GM12891 (cell line): ENCODE data around the gene PDRG1.

Experiments used
- DNase-seq: peaks from one replicate; pipeline ENCODE4 v3.0.0; 2011; ENCODE audit warnings: low spot score; ENCODE audit not compliant: insufficient read length
- FAIRE-seq: peaks from 2 replicates; lab custom pipeline; 2011; peaks lifted over from hg19 to GRCh38; lab: Jason Lieb, UNC
- PAX5 ChIP-seq: IDR thresholded peaks from 2 replicates; pipeline ENCODE4 v1.6.1; 2011; ENCODE audit warnings: low read length, moderate library complexity, mild to moderate bottlenecking; ENCODE audit not compliant: insufficient read depth, severe bottlenecking
- POLR2A ChIP-seq: IDR thresholded peaks from 2 replicates; pipeline ENCODE4 v1.6.1; 2011; ENCODE audit warnings: low read depth, low read length, control low read depth
- POLR2AphosphoS5 ChIP-seq: IDR thresholded peaks from 2 replicates; pipeline ENCODE4 v1.6.1; 2011; ENCODE audit warnings: low read depth, low read length, control low read depth
- POU2F2 ChIP-seq: IDR thresholded peaks from 2 replicates; pipeline ENCODE4 v1.6.1; 2011; ENCODE audit warnings: low read depth, mild to moderate bottlenecking, control low read depth, low read length, moderate library complexity
- SPI1 ChIP-seq: IDR thresholded peaks from 2 replicates; pipeline ENCODE4 v1.6.1; 2011; ENCODE audit warnings: low read depth, low read length, control low read depth
- TAF1 ChIP-seq: IDR thresholded peaks from 2 replicates; pipeline ENCODE4 v1.6.1; 2011; ENCODE audit warnings: low read depth, low read length, control low read depth

The PDRG1 gene

GRCh38 chr20:31949877-31950646 lies 1.8 kb downstream of the PDRG1 start:
- no peak for FAIRE-seq

GRCh38 chr20:31948008-31948407 lies 3.8 kb downstream of the PDRG1 start:
- FAIRE-seq (no peak), DNase-seq (no peak)
- TF ChIP-seq TAF1 (no peak), SPI1 (no peak), PAX5 (no peak), POLR2AphosphoS5 (no peak), POLR2A (no peak), POU2F2 (no peak)

More at GRCh38 chr20:31949877-31950646, 1.8 kb downstream of the PDRG1 start:
- no peak for DNase-seq
- TF ChIP-seq SPI1, result no peak
- no peak for TF ChIP-seq POLR2AphosphoS5

DNA sequence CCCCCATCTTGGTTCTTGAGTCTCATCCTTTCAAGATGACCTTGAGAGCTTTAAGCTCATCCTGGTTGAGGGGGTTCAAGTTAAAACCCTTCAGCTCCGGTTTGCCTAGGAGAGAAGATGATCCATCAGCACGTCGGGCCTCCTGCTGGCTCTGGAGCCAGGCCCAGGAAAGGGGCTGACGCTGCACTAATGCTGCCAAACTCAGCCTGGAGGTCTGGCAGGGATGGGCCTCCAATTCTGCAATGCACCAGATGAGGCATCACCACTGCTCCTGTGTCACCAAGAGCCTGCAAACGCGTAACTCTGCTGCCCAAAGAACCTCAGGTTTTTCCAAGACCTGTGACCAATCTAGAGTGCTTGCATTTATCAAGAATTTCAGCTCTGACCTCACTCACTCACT lies 6.1 kb downstream of the PDRG1 start:
- TF ChIP-seq POLR2A, result no peak
- no peak for TF ChIP-seq POLR2AphosphoS5
- TF ChIP-seq POU2F2, result no peak
- no peak for TF ChIP-seq TAF1
- TF ChIP-seq SPI1, result no peak
- TF ChIP-seq PAX5, result no peak
- FAIRE-seq, result no peak
- DNase-seq, result no peak

GRCh38 chr20:31945319-31945718 lies 6.5 kb downstream of the PDRG1 start:
- no peak for TF ChIP-seq SPI1
- TF ChIP-seq POU2F2, result no peak
- no peak for TF ChIP-seq POLR2A
- TF ChIP-seq TAF1, result no peak
- no peak for TF ChIP-seq PAX5
- no peak for TF ChIP-seq POLR2AphosphoS5
- FAIRE-seq, result no peak
- no peak for DNase-seq

DNA sequence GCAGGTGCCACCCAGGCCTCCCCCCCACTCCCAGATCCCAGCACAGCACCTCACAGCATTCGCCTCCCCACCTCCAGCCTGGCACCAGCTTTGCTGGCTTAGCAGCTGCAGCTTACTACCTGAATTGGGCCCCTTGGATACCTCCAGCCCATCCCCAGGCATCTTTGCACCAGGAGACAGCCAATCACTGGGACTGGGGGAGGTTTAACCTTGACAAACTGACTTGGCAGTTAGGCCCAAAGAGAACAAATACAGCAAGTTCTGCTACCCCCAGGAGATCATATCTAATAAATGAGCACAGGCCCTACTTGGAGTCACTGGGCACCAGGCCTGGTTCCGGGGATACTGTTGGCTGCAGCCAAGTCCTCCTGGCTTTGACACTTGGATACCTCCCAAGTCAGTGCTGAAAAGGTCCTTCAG lies 8.8 kb downstream of the PDRG1 start:
- TF ChIP-seq PAX5 (no peak), POU2F2 (no peak), POLR2A (no peak), TAF1 (no peak), POLR2AphosphoS5 (no peak), SPI1 (no peak)
- DNase-seq (no peak), FAIRE-seq (no peak)

- DNase-seq (no peak), FAIRE-seq (no peak)
- TF ChIP-seq PAX5 (no peak), TAF1 (no peak), POLR2A (no peak), POU2F2 (no peak), SPI1 (no peak), POLR2AphosphoS5 (no peak)
Observed at GRCh38 chr20:31939661-31940060, 12.2 kb downstream of the PDRG1 start.

DNA sequence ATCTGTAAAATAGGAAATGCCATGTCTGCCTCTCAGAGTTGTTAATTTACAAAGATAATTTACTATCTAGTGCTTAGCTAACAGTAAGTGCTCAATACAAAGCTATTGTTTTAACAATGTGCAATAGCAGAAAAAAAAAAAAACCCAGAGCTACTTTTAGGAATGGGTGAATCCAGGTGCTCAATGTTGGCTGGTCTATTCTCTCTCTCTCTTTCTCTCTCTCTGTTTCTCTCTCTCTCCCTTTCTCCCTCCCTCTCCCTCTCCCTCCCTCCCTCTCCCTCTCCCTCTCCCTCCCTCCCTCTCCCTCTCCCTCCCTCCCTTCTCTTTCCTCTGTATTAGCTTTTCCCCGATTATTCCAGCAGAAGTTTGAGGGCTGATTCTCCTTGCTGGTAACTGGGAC lies 14.0 kb downstream of the PDRG1 start:
- no peak for DNase-seq
- no peak for FAIRE-seq
- TF ChIP-seq PAX5 (no peak), POU2F2 (no peak), POLR2A (no peak), TAF1 (no peak), SPI1 (no peak), POLR2AphosphoS5 (no peak)

- FAIRE-seq, result no peak
- TF ChIP-seq POLR2AphosphoS5, result no peak
- no peak for TF ChIP-seq SPI1
- TF ChIP-seq POU2F2, result no peak
- TF ChIP-seq TAF1, result no peak
- no peak for TF ChIP-seq POLR2A
- TF ChIP-seq PAX5, result no peak
- no peak for DNase-seq
Observed at GRCh38 chr20:31936420-31936819, 15.4 kb downstream of the PDRG1 start.

DNA sequence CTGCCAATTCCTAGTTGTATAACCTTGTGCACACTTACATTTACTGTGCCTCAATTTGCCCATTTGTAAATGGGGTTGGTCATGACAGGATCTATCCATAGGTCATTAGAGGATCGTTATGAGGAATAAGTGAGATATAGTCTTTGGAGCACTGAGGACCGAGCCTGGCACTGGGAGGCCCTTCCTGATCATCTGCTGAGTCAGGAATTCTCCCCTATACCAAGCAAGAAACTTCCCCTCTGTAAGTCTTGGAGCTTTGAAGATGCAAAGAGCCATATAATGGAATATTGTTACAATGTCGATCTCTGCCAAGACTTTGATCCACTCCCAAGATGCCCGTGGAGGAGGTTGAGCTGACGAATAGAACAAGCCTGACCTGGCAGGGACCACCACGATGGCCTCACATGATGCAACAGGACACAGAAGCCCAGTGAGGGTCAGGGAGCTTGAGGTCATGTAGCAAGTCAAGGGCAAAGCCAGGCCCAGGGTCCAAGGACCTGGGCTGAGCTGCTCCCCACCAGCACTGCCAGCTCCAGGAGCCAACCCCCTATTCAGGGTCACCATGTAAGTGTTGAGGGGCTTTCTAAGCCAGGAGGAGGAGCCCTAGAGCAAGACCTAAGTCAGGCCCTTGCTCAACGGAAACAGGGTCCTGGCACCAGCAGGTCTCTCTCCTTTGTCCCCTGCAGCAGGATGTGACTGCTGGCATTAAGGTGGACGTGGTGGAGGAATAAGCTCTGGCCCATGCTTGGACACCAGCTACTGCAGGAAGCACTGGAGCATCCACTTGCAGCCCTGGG lies 16.7 kb downstream of the PDRG1 start:
- no peak for TF ChIP-seq TAF1
- no peak for TF ChIP-seq SPI1
- no peak for TF ChIP-seq POLR2AphosphoS5
- no peak for TF ChIP-seq PAX5
- no peak for TF ChIP-seq POU2F2
- no peak for TF ChIP-seq POLR2A
- DNase-seq (no peak), FAIRE-seq (no peak)
